Measurements from ENCODE around the gene CLEC14A. TPM values are rescaled to one million over a fixed set of nuclear protein-coding genes. Genes with fewer than 3 reads are reported as not detected.

CLEC14A gene
- total and polyA plus RNA-seq, 10 donors = 4.1 to 33.6 (median 21.1) TPM

- no peaks in the 10 kb centered on the region for H3K36me3 ChIP-seq
- no peak overlapping the region for H3K27ac ChIP-seq
- no peak overlapping the region for H3K4me3 ChIP-seq
- H3K27me3 ChIP-seq (replicated peaks in 1 of 7) = no peaks in the 10 kb centered on the region
- TF ChIP-seq POLR2AphosphoS5 (IDR thresholded peaks at IDR 0.05) = no peak
- no peak for TF ChIP-seq POLR2A (IDR thresholded peaks at IDR 0.05)
- no peak for TF ChIP-seq CTCF (IDR thresholded peaks at IDR 0.05 in 8 of 11, conservative IDR thresholded peaks at IDR 0.05 in 3 of 11)
- H3K9me3 ChIP-seq = peaks cover 0 to 3% (median 0%) of the 10 kb centered on the region in 8 donors
- no peak for DNase-seq
- no peaks in the 10 kb centered on the region for H3K4me1 ChIP-seq
- intact Hi-C loops (cut with DNase I; ENCODE audit: low total_unique reads) = no loop called here
Observed at GRCh38 chr14:38282936-38283335, 27.0 kb upstream of the CLEC14A start.

GRCh38 chr14:38280081-38280480 is 24.2 kb upstream of the CLEC14A start:
- TF ChIP-seq CTCF (IDR thresholded peaks at IDR 0.05 in 8 of 11, conservative IDR thresholded peaks at IDR 0.05 in 3 of 11) (no peak), POLR2A (IDR thresholded peaks at IDR 0.05) (no peak), POLR2AphosphoS5 (IDR thresholded peaks at IDR 0.05) (no peak)
- Histone ChIP-seq H3K27me3 (replicated peaks in 1 of 7) (no peaks in the 10 kb centered on the region), H3K4me3 (no peak overlapping the region), H3K9me3 (peaks cover 0 to 3% (median 0%) of the 10 kb centered on the region in 8 donors), H3K4me1 (no peaks in the 10 kb centered on the region), H3K27ac (no peak overlapping the region), H3K36me3 (no peaks in the 10 kb centered on the region)
- no peak for DNase-seq
- intact Hi-C loops (cut with DNase I; ENCODE audit: low total_unique reads) = no loop called here
- 59 to 82% (median 75%) methylated on average over 2 of the region's 2 CpGs for WGBS, 5 donors

- Histone ChIP-seq H3K36me3 (no peaks in the 10 kb centered on the region), H3K4me1 (no peaks in the 10 kb centered on the region), H3K27ac (no peak overlapping the region), H3K27me3 (replicated peaks in 1 of 7) (no peaks in the 10 kb centered on the region), H3K4me3 (no peak overlapping the region), H3K9me3 (peaks cover 0 to 3% (median 0%) of the 10 kb centered on the region in 8 donors)
- intact Hi-C loops (cut with DNase I; ENCODE audit: low total_unique reads) = no loop called here
- TF ChIP-seq POLR2A (IDR thresholded peaks at IDR 0.05) (no peak), CTCF (IDR thresholded peaks at IDR 0.05 in 8 of 11, conservative IDR thresholded peaks at IDR 0.05 in 3 of 11) (no peak), POLR2AphosphoS5 (IDR thresholded peaks at IDR 0.05) (no peak)
- DNase-seq = no peak
- WGBS, 5 donors = 86 to 100% (median 91%) methylated on average over 1 of the region's 1 CpG
Observed at GRCh38 chr14:38279572-38279971, 23.7 kb upstream of the CLEC14A start.

GRCh38 chr14:38278035-38278434 is 22.1 kb upstream of the CLEC14A start:
- Histone ChIP-seq H3K36me3 (no peaks in the 10 kb centered on the region), H3K27ac (no peak overlapping the region), H3K9me3 (peaks cover 0 to 3% (median 0%) of the 10 kb centered on the region in 8 donors), H3K4me1 (no peaks in the 10 kb centered on the region), H3K4me3 (no peak overlapping the region), H3K27me3 (replicated peaks in 1 of 7) (no peaks in the 10 kb centered on the region)
- intact Hi-C loops (cut with DNase I; ENCODE audit: low total_unique reads) = no loop called here
- TF ChIP-seq POLR2AphosphoS5 (IDR thresholded peaks at IDR 0.05) (no peak), CTCF (IDR thresholded peaks at IDR 0.05 in 8 of 11, conservative IDR thresholded peaks at IDR 0.05 in 3 of 11) (no peak), POLR2A (IDR thresholded peaks at IDR 0.05) (no peak)
- 59 to 90% (median 71%) methylated on average over 1 of the region's 1 CpG for WGBS, 5 donors
- no peak for DNase-seq
